HFFc6 (cell line): ENCODE measurements around the gene IQCH. TPM values are rescaled to one million over a fixed set of nuclear protein-coding genes. Genes with fewer than 3 reads are reported as not detected.

Source experiments
- DNase-seq: peaks from one replicate; pipeline ENCODE4 v3.0.0-alpha.2; 2018
- H3K27ac Mint-ChIP-seq: 2 replicates; pipeline ENCODE4 v1.8.0; 2020; ENCODE audit warnings: mild to moderate bottlenecking, mixed read lengths
- H3K27me3 Mint-ChIP-seq: 2 replicates; pipeline ENCODE4 v1.8.0; 2021; ENCODE audit warnings: mild to moderate bottlenecking, moderate library complexity, mixed read lengths; ENCODE audit not compliant: insufficient read depth
- H3K36me3 Mint-ChIP-seq: 2 replicates; pipeline ENCODE4 v1.8.0; 2021; ENCODE audit warnings: low read depth, mixed read lengths
- H3K4me1 Mint-ChIP-seq: 2 replicates; pipeline ENCODE4 v1.8.0; 2020; ENCODE audit warnings: low read depth, mixed read lengths
- H3K4me3 Mint-ChIP-seq: 2 replicates; pipeline ENCODE4 v1.8.0; 2020; ENCODE audit warnings: mild to moderate bottlenecking, moderate library complexity, mixed read lengths
- H3K9me3 Mint-ChIP-seq: 2 replicates; pipeline ENCODE4 v1.8.0; 2020; ENCODE audit warnings: mild to moderate bottlenecking, mixed read lengths
- total RNA-seq, 6 experiments: library from RNA; stranded (reverse); fragmentation: NEBNext Ultra II Directional; extraction: Animal tissue kit (Norgen Biotek cat#: 25700); gene quantifications; 2 replicates in 1 of 6; 3 replicates in 5 of 6; pipeline ENCODE4 v1.2.3, GENCODE V29; 2021
- TF ChIP-seq, protein P1 (sequence below): fragments of 200-600 bp; sonication (generic); IDR thresholded peaks from 2 replicates; pipeline ENCODE4 v1.5.0; 2021; ENCODE audit warnings: antibody characterized with exemption, mild to moderate bottlenecking

IQCH gene
- total RNA-seq, 6 experiments from 2014 or later = 1.1 to 2.2 (median 1.5) TPM

DNA sequence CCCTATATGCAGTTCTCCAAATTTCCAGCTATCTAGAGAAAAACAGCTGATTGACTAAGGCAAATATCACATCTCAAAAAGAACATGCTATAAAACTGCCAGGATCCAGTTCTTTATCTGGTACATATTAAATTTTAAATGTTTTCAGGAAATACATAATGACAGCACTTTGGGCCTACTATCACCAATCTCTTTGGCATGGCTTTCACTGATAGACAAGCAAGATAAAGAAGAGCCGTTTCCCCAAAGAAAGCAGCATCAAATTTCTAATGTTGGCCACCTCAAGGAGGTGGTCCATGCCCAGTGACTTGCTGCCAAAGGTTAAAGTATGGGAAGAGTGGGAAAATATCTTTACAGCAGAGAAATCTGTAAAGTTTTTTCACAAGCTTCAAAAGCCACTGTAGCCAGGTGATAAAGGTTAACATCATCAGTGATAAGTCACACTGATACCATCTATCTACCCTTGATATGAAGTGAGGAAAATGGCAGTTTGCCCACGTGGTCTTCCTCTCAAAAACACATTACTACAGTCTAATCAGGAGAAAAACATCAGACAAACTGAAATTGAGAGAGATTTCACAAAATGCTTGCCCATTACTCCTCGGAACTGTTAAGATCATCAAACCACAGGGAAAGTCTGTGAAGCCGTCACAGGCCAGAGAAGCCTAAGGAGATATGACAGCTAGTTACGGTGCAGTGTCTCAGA lies 220.0 kb downstream of the IQCH start:
- Mint-ChIP-seq H3K36me3 (no peaks in the 10 kb centered on the region), H3K9me3 (no peaks in the 10 kb centered on the region), H3K27ac (no peak overlapping the region), H3K27me3 (peaks cover 6% of the 10 kb centered on the region; the same call in 1 of the 2 replicates), H3K4me1 (peaks cover 28% of the 10 kb centered on the region), H3K4me3 (no peak overlapping the region)
- no peak for DNase-seq
- TF ChIP-seq, protein P1, sequence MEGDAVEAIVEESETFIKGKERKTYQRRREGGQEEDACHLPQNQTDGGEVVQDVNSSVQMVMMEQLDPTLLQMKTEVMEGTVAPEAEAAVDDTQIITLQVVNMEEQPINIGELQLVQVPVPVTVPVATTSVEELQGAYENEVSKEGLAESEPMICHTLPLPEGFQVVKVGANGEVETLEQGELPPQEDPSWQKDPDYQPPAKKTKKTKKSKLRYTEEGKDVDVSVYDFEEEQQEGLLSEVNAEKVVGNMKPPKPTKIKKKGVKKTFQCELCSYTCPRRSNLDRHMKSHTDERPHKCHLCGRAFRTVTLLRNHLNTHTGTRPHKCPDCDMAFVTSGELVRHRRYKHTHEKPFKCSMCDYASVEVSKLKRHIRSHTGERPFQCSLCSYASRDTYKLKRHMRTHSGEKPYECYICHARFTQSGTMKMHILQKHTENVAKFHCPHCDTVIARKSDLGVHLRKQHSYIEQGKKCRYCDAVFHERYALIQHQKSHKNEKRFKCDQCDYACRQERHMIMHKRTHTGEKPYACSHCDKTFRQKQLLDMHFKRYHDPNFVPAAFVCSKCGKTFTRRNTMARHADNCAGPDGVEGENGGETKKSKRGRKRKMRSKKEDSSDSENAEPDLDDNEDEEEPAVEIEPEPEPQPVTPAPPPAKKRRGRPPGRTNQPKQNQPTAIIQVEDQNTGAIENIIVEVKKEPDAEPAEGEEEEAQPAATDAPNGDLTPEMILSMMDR = no peak

DNA sequence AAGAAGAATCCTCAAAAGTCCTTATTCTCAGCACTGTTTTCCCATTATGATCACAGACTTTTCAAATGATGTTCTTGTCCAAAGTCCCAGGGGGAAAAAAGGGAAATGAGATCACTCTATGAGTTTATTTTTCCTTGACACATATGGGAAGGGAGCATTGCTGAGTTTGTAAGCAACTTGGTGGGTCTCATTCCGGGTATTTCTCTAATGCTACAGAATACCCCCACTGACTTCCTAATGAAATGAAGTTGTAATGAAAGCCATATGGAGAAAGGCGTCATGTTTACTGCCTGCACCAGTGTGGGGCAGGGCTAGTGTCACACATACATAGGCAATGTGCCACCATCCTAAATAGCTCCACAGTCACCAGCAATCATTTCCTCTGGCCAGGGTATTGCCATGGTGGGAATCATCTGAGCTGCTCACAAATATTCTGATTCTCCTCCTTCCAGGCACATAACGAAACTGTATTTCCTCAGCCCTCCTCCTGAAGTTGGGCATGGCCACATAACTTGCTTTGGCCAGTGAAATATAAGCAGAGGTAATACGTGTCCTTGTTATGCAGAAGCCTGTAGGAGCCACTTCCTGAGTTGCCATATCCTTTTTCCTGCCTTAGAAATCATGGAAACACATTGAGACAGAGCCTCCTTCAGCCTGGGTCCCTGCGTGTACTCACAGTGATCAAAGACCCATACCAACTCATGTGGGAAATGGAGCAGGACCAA lies 225.4 kb downstream of the IQCH start:
- peaks cover 3% of the 10 kb centered on the region; the same call in 1 of the 2 replicates for H3K9me3 Mint-ChIP-seq
- no peak for DNase-seq
- peaks cover 33% of the 10 kb centered on the region for H3K4me1 Mint-ChIP-seq
- peaks cover 6% of the 10 kb centered on the region for H3K27me3 Mint-ChIP-seq
- no peak overlapping the region for H3K27ac Mint-ChIP-seq
- peak overlapping the region; percentile 50; the same call in 1 of the 2 replicates for H3K4me3 Mint-ChIP-seq
- TF ChIP-seq, protein P1 = no peak
- H3K36me3 Mint-ChIP-seq = no peaks in the 10 kb centered on the region

GRCh38 chr15:67480741-67481140 lies 226.2 kb downstream of the IQCH start:
- Mint-ChIP-seq H3K36me3 (no peaks in the 10 kb centered on the region), H3K4me1 (peaks cover 33% of the 10 kb centered on the region), H3K9me3 (peaks cover 4% of the 10 kb centered on the region; the same call in 1 of the 2 replicates), H3K27me3 (peaks cover 7% of the 10 kb centered on the region), H3K4me3 (no peak overlapping the region), H3K27ac (no peak overlapping the region)
- no peak for DNase-seq
- TF ChIP-seq, protein P1 = no peak

DNA sequence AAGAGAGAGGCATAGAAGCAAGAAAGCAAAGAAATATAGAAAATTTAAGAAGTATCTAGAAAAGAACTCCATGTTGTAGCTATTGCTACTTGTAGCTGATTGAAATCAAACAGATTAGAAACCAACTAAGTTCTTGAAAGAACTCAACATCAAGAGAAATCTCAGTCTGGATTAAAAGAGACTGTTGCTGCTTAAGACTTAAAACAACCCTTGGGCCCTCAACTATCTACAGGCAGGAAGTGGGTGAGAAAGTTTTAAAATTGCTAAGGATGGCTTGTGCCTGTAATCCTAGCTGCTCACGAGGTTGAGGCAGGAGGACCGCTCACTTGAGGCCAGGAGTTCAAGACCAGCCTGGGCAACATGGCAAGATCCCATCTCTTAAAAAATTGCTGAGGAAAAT lies 227.1 kb downstream of the IQCH start:
- DNase-seq = no peak
- Mint-ChIP-seq H3K4me3 (no peak overlapping the region), H3K36me3 (no peaks in the 10 kb centered on the region), H3K27me3 (peaks cover 5% of the 10 kb centered on the region), H3K27ac (no peak overlapping the region), H3K4me1 (peaks cover 33% of the 10 kb centered on the region), H3K9me3 (peaks cover 4% of the 10 kb centered on the region; the same call in 1 of the 2 replicates)
- TF ChIP-seq, protein P1 = no peak

DNA sequence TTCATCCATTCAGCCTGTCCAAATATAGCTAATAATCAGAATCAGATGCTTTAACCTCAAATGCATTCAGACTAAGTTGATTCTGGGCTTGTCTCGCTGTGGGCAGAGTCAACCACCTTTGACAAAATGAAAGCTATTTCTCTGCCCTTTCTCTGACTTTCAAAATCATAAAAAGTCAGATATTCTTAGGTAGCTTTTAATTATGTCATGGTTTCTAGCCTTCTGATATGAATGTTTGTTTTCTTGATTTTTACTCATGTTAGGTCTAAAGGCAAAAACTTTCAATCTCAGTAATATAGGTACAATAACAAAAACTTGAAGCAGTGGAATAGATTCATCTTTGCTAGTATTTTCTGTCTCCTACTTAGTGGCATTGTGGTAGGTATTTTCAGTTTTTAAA lies 241.0 kb downstream of the IQCH start:
- Mint-ChIP-seq H3K27me3 (peaks cover 4% of the 10 kb centered on the region), H3K27ac (no peak overlapping the region), H3K4me3 (no peak overlapping the region), H3K9me3 (no peaks in the 10 kb centered on the region), H3K36me3 (no peaks in the 10 kb centered on the region), H3K4me1 (no peaks in the 10 kb centered on the region)
- TF ChIP-seq, protein P1 = no peak
- DNase-seq = no peak
